OCI-LY1 (cell line): Measurements from ENCODE around the gene USO1.

Experiments used
- EZH2 ChIP-seq: fragments of 200-600 bp; sonication (generic), shearing (Covaris generic); IDR thresholded peaks from 2 replicates; pipeline ENCODE4 v1.8.0; 2017; ENCODE audit warnings: borderline replicate concordance, mixed run types, mild to moderate bottlenecking, antibody characterized with exemption, low read length, moderate library complexity, mixed read lengths
- TF ChIP-seq, protein P1 (sequence below): fragments of 200-600 bp; sonication (generic), shearing (Covaris generic); IDR thresholded peaks from 2 replicates; pipeline ENCODE4 v1.5.1; 2017; ENCODE audit warnings: mild to moderate bottlenecking, antibody characterized with exemption, low read length, moderate library complexity, mixed read lengths

DNA sequence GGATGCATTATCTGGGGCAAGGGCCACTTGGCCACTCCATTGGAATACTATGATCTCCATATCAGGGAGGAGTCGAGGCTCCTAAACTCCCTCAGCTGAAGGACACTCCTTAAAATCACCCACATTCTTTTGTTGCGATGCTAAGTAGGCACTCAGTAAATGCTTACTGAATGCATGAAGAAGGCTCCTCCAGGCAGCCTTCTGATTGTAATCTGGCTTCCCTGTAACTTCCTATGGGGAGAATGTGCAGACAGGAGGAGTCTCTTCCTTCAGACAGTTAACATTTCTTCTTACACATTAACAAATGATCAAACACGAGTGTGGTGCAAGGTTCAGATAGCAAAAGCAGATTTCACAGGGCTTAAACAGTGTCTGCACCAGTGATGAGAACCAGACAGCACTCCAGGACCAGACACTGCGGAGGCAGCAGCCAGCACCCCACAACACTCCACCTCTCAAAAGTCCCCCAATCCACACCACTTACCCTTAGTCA, 21.4 kb upstream of the USO1 start:
- no peak for TF ChIP-seq EZH2
- TF ChIP-seq, protein P1, sequence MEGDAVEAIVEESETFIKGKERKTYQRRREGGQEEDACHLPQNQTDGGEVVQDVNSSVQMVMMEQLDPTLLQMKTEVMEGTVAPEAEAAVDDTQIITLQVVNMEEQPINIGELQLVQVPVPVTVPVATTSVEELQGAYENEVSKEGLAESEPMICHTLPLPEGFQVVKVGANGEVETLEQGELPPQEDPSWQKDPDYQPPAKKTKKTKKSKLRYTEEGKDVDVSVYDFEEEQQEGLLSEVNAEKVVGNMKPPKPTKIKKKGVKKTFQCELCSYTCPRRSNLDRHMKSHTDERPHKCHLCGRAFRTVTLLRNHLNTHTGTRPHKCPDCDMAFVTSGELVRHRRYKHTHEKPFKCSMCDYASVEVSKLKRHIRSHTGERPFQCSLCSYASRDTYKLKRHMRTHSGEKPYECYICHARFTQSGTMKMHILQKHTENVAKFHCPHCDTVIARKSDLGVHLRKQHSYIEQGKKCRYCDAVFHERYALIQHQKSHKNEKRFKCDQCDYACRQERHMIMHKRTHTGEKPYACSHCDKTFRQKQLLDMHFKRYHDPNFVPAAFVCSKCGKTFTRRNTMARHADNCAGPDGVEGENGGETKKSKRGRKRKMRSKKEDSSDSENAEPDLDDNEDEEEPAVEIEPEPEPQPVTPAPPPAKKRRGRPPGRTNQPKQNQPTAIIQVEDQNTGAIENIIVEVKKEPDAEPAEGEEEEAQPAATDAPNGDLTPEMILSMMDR = no peak
